NOMO-1 treated with dmso at 0.1 percent for 144 hours (cell line): ENCODE results near the gene CHGA.

Source experiments
- DNase-seq: peaks from one replicate; lab custom pipeline; 2025; ENCODE audit not compliant: unreplicated experiment; lab: John Stamatoyannopoulos, UW

Gene CHGA, protein sequence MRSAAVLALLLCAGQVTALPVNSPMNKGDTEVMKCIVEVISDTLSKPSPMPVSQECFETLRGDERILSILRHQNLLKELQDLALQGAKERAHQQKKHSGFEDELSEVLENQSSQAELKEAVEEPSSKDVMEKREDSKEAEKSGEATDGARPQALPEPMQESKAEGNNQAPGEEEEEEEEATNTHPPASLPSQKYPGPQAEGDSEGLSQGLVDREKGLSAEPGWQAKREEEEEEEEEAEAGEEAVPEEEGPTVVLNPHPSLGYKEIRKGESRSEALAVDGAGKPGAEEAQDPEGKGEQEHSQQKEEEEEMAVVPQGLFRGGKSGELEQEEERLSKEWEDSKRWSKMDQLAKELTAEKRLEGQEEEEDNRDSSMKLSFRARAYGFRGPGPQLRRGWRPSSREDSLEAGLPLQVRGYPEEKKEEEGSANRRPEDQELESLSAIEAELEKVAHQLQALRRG

DNA sequence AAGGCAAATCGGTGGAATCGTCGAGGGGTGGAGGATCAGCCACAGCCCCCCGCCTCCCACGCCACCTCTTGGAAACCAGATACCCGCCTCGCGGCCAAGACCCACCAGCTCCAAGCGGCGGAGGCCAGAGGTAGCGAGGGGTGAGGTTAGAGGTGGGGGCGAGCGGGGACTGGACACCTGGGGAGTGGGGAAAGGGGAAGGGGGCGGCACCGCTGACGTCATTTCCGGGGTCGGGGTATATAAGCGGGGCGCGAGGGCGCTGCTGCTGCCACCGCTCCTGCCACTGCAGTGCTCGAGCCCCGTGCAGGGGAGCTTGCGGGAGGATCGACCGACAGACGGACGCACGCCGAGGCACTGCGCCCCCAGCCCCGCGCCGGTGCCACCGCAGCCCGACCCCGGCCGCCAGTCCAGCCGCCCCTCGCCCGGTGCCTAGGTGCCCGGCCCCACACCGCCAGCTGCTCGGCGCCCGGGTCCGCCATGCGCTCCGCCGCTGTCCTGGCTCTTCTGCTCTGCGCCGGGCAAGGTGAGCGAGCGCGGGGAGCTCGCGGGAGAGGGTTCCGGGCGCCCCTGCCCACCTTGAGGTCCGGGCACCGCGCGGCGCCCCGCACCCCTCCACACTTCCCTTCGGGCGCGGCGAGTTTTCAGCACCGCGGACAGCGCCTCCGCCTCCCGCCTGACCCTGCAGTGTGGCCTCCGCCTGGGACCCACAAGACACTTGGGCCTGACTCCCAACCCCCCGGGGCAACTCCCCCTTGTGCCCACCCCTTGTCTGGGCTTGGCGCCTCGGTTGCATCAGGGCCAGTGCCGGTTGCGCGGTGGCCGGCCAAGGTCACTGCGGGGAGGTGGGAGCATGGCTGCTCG is at the start of gene CHGA:
Gene CHGA (plus strand): TSS at position 268 of the 861 bp plus-strand sequence. CDS start 210 bp downstream, at position 478.
- no peak for DNase-seq

DNA sequence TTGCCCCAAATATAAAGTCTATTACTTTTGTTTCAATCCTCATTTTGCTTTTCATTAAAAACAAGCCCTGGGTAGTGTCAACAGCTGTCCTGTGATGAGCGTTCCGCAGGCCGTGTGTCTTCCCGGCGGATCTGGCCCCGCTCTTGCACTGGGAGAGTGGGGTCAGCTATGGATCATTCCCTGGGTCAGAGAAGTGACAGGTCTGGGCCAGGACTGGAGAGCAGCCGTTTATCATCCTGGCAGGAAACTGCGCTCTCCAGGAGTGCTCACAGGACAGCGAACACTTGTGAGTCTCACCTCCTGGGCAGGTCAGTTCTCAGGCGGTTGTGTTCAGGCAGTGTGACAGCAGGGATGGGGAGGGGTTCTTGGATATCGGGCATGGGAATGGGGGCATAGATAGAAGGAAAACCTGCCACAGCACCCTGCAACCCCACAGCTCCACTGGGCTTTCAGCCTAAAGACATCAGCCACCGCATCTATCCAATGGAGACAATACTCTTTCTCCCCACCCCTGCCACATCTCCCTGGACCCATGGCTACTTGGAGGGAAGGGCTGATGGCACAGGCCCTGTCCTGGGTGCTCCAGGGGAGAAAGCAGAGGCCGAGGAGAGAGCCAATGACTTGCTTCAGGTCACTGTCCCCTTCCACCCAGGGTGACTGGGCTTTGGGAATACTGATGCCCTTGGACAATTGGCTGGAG is 47.8 kb upstream of the CHGA start:
- DNase-seq, result no peak

DNA sequence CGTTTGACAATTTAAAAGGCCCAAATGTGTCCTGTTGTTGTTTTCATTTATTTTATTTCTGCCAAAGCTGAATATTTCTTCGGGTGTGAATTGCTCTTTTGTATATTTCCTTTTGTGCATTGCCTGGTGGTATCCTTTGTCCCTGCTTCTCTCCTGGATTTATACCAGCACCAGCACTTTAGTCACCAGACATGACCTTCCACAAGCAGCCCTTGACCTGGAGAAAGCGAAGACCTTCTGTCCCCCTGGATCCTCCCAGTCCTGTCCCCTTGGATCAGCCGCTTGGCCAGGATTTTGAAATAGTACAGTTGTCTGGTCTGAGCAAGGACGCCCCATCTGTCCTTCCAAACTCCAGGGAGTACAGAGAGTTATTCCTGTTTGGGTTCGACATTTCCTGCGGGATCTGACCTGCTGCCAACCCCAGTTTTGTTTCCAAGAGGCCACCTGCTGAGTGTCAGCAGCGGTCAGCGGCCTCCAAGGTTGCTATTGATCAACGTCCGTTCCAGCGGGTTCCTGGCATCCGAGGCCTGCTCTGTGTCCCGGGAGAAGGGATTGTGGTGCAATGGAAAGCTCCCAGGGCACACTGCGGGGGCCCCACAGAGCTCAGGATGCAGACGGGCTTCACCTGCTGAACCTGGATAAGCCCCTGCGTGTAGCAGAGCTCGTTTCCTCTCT is 45.1 kb upstream of the CHGA start:
- DNase-seq, result no peak

DNA sequence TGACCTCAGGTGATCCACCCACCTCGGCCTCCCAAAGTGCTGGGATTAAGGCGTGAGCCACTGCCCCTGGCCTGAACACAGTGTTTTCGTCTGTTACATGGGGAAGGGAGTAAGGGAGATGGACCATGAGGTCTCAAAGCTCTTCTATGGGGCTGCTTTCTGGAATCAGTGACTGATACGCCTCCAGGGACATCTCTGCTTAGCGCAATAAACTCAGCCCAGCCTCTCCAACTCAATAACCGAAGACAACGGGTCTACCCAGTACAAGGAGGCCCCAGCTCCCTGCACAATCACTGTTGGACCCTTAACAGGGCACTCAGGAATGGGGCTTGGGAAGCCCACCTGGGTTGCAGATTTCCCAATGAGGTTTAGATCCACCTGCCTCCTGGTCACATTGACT is 42.6 kb upstream of the CHGA start:
- no peak for DNase-seq

GRCh38 chr14:92880851-92881250 is 42.1 kb upstream of the CHGA start:
- peak; percentile 29 for DNase-seq

DNA sequence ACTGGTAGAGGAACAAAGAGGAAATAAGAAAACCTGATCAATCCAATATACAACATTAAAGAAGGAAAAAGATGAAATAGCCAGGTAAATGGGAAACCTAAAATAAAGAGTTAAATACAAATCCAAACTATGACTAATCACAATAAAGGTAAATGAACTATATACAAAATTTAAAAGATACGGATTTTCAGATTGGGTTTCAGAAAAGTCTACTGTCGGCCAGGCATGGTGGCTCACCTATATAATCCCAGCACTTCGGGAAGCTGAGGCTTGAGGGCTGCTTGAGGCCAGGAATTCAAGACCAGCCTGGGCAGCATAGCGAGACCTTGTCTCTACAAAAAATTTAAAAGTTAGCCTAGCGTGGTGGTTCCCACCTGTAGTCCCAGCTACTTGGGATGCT is 39.9 kb upstream of the CHGA start:
- no peak for DNase-seq

- no peak for DNase-seq
Observed at GRCh38 chr14:92884410-92884809, 38.5 kb upstream of the CHGA start.

DNA sequence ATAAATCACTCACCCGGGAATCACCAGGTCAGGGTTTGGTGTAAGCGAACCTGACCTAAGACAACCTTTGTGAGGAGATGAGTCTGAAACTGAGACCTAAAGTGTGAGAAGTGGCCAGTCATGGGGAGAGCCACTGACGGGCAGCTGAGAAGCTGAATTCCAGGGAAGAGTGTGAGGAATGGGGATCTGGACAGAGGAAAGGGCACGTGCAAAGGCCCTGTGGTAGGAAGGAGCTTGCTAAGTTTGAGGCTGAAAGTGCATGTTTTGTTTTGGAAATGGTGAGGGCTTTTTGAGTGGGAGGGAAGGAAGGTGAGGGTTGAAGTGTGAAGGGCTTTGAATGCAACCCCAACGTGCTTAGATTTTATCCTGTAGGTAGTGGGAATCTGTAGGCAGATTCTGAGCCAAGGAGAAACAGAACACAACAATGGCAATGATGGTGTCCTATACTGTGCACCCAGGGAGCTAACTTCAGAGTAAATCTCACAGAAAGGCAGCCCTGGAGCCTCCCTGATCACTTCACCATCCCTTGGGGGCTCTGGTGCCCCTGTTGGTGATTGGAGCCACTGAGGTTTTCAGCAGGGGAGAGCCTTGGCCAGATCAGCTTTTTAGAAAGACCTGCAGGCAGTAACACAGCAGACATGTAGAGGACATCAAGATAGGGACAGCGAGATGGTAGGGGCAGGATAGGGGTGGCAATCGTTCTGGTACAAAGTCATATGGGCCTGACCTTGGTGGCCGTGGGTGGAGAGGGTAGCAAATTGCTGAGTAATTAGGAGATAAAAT is 37.5 kb upstream of the CHGA start:
- DNase-seq, result no peak

DNA sequence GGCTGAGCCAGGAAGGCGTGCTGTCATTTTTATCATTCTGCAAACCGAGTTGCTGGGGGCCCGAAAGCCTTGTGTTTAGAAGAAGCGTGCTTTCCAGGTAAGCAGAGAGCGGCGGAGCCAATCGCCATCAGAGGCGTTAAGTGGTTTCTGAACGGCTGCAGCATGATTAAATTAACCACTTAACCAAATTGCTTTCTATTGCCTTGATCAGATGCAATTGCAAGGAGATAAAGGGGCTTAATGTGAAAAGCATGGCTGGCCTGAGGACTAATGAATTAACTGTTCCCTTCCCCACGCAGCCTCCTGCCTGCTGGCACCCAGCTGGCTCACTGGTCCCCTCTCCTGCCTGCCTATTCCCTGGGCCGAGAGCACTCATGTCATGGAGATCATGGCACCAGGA is 36.6 kb upstream of the CHGA start:
- DNase-seq, result no peak

GRCh38 chr14:92887157-92887556 is 35.8 kb upstream of the CHGA start:
- no peak for DNase-seq

DNA sequence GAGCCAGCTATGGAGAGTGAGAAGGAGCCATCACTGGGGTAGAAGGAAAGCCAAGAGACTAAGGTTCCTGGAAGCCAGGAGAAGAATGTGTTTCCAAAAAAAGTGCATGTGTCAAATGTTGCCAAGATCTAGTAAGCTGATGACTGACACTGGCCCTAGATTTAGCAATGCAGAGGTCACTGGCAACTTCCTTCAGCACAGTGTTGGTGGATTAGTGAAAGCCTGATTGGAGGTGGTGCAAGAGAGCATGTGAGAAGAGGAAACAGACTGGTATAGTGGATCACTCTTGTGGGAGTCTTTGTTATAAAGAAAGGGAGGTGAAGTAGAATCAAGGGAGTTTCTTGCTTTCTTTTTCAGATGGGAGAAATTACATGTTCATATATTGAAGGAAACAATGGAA is 34.1 kb upstream of the CHGA start:
- peak; percentile 17 for DNase-seq

- no peak for DNase-seq
Observed at GRCh38 chr14:92890830-92891588, 31.9 kb upstream of the CHGA start.

DNA sequence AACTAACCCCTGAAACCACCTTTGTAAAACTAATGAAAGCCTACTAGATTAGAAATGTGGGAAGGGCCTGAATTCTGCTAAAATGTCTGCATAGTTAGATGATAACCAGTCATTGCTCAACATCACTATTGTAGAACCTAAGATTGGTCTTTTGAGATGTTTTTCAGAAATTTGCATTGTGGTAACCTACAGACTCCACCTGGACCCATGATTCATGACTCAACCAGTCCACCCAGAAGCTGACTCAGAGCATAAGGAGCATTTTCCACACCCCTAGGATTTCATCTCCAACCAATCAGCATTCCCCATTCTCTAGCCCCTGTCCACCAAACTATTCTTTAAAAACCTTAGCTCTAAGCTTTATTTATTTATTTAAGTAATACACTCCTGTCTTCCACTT is 30.4 kb upstream of the CHGA start:
- DNase-seq, result no peak

DNA sequence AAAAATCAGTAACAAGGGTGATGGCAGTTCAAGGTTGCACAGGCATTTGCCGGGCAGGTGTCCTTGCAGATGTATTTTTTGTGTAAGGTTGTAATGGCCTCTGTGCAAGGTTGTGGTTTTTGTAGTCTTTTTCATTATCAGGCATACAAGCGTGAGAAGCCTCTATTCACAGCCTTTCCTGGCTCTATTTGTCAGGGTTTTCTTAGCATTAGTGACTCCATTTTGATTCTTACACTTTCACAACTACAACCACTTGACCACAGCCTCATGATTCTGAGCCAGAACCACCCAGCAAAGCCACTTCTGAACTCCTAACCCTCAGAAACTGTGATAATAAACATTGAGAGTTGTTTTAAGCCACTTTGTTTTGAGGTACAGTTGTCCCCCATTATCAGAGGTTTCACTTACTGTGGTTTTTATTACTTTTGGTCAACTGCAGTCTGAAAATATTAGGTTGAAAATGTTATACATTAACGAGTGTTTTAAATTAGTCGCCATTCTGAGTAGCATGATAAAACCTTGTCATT is 27.5 kb upstream of the CHGA start:
- DNase-seq, result no peak

DNA sequence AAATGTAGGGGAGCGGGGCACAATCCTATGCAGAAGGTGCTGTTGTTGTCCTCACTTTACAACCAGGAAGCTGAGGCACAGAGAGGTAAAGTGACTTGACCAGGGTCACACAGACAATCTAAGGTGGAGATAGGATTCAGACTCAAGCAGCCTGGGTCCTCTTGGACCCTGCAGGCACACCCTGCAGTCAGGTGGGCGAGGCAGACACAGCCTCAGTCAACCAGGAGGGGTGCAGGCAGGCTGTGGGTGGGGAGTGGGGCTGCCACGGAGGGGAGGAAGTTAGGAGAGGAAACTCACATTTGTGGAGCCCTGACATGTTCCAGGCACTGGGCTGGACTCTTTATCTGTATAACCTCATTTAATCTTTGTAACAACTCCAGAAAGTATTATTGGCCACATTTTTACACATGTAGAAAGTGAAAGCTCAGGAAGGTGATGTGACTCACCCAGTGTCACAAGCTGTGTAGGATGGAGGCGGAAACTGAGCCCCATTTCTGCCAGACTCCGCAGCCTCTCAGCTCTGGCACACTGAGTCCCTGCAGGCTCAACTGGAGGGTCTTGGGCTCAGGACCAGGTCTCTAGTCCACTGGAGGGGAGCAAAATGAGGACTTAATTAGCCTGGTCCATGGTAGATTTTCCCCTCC is 24.9 kb upstream of the CHGA start:
- DNase-seq, result no peak

DNA sequence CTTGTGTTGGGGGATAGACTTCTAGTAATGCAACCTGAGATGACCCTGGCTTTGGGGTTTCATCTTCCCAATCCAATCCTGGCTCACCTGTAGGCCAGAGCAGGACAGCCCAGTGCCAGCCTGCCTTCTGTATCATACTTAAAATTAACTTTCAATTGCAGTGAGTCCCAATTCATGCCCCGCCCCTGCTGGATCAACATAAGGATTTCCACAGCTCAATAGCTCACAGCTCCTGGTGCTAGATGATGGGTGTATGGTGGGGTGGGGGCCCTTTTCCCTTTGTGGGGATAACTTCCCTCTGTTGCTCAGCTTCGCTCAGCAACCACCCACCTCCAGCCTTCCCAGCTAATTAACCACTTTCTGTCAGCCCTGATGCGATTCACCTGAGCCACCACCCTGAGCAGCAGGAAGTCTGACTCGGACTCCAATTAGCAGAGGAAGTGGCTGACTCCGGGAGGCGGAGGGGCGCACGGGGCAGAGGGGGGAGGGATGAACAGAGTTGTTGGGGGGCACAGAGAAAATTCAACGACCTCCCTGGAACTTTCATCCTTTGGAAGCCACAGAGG is 24.3 kb upstream of the CHGA start:
- DNase-seq, result no peak

DNA sequence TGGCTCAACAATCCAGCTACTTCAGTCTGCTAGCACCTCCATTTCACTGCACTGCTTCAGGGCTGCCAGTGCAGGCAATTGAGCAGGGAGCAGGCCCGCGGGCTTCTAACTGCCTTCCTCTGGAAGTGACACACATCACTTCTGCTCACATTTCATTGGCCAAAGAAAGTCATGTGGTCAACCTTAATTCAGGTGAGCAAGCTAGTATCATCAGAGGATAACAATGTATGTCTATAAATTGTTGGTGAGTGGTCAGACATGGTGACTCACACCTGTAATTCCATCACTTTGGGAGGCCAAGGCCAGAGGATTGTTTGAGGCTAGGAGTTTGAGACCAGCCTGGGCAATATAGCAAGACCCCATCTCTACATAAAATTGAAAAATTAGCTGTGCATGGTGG is 22.3 kb upstream of the CHGA start:
- no peak for DNase-seq

GRCh38 chr14:92902191-92902590 is 20.8 kb upstream of the CHGA start:
- no peak for DNase-seq
